Activated CD4-positive, alpha-beta T cell treated with anti-CD3 and anti-CD28 coated beads for 24 hours (primary cell): ENCODE results near the gene ASB1.
"Not testable (repeated sequence)": the region's sequence is repeated elsewhere in the genome, so short reads cannot be mapped to it uniquely, and the experiment has no call there.

Source experiments
- DNase-seq, 2 donors: peaks; one replicate each; pipeline ENCODE4 v3.0.0-alpha.2; 2020; ENCODE audit warnings: low read depth in 2 of 2

ASB1 gene

GRCh38 chr2:238423561-238424312 is 3.0 kb upstream of the ASB1 start:
- DNase-seq = no peak

- DNase-seq = no peak
Observed at GRCh38 chr2:238424313-238424700, 2.4 kb upstream of the ASB1 start.

DNA sequence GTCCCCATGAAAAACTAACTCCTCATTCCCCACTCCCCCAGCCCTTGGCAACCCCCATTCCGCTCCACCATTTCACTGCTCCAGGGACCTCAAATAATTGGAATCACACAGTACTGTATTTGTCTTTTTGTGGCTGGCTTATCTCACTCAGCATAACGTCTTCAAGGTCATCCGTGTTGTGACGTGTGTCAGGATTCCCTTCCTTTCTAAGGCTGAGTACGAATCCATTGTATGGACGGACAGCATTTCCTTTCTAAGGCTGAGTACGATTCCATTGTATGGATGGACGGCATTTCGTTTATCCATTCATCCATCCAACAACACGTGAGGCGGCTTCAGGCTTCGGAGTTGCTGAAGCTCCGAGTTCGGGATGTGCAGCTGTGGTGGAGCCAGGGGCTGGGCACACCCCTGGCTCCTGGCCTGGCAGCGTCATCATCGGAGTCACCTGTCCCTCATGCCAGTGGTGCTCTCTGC is 1.2 kb upstream of the ASB1 start:
- no peak for DNase-seq

- DNase-seq = no peak
Observed at GRCh38 chr2:238425979-238426567, 654 bp upstream of the ASB1 start.

DNA sequence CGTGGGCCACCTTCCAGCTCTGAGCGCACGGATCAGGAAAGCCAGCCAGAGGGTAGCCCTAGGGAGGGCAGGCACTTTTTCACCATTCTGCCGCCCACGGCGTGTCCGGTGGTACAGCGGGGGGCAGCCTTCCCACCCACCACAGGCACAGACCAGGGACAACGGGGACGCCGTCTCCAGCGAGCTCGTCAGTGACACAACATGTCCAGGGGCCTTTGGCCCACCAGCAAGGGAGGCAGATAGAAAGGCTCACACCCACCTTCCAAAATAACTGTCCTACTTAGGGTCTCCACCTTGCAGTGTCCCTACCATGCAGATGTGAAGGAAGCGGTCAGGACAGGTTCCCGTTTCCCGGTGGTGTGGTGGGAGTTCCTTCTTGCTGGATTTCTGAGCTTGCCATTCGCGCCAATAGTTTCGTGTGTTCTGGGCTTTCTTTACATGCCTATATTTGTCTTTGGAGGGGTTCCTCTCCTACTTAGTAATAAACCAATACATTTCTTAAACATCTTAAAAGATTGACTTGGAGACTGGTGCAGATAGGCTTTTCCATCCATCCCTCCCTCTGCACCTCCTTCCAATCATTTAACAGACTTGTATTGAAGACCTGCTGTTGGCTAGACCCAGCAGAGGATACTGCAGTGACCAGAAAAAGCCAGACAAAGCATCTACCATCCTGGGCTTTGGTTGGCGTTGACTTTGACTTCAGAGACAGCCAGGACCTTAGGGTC is 872 bp downstream of the ASB1 start:
- DNase-seq = no peak

GRCh38 chr2:238428866-238429265 is 2.1 kb downstream of the ASB1 start:
- no peak for DNase-seq

GRCh38 chr2:238430781-238431180 is 4.1 kb downstream of the ASB1 start:
- no peak for DNase-seq

GRCh38 chr2:238431456-238431855 is 4.7 kb downstream of the ASB1 start:
- DNase-seq = no peak

DNA sequence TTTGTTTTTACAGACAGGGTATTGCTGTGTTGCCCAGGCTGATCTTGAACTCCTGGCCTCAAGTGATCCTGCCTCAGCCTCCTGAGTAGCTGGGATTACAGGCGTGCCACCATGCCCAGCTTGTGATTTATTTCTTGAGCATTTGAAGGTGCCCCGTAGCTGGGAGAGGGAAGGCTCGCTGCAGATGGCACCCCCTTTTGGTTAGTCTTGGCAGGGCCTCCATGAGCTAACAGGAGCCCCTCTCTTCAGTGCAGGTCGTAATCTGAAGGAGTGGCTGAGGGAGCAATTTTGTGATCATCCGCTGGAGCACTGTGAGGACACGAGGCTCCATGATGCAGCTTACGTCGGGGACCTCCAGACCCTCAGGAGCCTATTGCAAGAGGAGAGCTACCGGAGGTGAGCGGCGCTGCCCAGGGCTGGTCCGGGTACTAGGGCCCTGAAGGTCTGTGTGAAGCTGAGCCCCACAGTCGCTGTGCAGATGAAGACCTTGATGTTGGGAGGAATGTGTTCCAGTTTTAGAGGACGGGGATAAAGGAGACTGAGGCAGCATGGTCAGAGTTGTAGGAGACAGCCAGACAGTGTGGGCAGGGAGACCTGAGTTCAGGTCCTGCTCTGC is 6.7 kb downstream of the ASB1 start:
- no peak for DNase-seq

- no peak for DNase-seq
Observed at GRCh38 chr2:238433941-238434845, 7.5 kb downstream of the ASB1 start.

GRCh38 chr2:238434846-238435751 is 8.4 kb downstream of the ASB1 start:
- DNase-seq = no peak

GRCh38 chr2:238435752-238436096 is 9.0 kb downstream of the ASB1 start:
- DNase-seq = no peak

DNA sequence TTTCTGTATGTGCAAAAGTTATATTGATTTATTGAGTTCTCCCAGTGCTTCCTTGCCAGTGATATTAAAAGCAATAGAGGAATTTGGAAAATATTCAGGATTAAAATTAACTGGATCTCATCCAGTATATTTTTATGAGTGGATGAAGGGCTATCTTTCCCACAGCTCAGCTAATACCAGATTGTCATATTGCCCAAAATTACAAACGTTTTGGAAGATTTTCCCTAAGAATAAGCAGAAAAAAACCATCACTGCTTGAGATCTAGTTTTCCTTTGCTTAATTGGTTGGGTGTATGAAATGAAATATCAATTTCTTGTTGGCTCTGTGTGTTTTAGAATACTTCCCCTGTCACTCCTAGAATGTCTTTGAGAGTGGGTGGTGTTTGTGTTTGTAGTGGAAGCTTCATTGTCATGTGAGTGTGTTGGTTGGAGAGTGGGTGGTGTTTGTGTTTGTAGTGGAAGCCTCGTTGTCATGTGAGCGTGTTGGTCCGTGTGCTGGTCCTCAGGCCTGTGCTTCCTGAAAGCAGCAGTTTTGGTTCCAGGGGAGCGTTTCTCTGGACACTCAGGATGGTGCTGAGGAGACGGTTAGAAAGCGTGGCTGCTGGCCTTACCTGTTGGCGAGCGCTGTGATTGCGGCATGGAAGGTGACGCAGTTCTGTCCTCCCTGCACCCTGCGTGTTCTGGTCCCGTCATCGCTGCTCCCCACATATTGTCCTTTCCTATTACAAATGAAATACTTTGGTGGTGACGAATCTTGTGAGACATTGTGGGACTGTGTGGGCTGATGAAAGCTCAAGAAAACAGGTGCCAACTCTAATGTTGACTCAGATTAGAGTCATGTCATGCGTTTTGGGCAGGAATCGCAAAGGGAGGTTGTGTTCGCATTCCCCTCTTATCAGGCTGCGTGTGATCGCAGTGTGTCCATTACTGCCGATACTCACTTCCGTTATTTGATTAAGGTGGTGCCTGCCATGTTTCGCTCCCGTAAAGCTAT is 12.4 kb downstream of the ASB1 start:
- DNase-seq = peak; percentile 25 to 52

DNA sequence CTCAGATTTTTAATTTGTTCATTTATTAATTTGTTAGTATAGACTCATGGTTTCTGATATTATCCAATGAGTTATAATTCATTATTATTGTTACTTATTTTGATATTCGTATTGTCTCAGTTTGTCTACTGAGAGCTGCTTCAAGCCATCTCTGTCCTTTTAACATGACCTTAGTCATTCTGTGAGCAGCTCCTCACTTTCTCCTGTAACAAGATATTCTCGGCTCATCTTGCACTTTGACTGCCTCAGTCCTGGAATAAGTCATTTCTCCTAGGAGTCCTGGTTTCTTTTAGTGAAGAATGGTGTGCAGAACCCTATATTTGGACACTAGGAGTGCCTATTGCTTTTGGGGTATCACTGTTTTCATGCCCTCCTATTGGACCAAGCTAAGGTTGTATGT is 13.2 kb downstream of the ASB1 start:
- no peak for DNase-seq

GRCh38 chr2:238440331-238440730 is 13.6 kb downstream of the ASB1 start:
- no peak for DNase-seq

DNA sequence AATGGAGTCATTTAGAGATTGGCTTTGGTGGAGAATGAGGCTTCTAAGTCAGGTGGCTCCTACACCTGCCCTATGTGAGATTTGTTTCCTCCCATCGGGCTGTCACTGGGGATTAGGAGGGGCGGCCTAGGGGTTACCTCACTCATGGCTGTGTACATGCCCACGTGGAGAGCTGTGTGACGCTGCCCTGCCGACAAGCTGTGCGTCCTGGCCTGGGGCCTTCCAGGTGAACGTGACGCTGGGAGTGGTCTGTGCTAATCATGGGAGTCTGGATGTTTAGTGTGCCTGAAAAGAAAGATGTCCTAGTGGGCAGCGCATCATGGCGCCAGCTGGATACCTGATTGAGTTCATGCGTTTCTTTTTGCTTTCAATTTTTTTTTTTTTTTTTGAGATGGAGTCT is 14.0 kb downstream of the ASB1 start:
- DNase-seq = no peak

- DNase-seq = no peak
Observed at GRCh38 chr2:238441262-238442114, 14.8 kb downstream of the ASB1 start.

DNA sequence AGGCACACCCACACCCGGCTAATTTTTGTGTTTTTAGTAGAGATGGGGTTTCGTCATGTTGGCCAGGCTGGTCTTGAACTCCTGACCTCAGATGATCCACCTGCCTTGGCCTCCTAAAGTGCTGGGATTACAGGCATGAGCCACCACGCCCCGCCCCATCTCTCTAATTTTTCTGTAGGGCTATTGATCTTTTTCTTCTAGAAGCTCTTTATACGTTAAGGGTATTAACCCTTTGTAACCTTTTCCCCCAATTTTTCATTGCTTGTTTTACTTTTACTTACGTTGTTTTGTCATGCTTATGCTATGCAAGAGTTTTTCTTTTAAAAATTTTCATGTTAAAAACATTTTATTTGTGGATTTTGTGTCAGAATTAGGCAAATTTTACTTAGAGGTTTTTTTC is 15.5 kb downstream of the ASB1 start:
- not testable (repeated sequence) for DNase-seq
